Stimulated activated memory B cell treated with anti-CD40 and anti-IgM and Interleukin-4, amounts not matched to agents 10 μg/mL and 1 μg/mL and 100 μg/mL, for 72 hours (primary cell): ENCODE data around the gene DAPK1.

Source experiments
- ATAC-seq: fragments of 150-1000 bp; cut with Tn5 transposase; 2 replicates; pipeline ENCODE4 v1.10.0; 2021
- H3K27ac Mint-ChIP-seq: one replicate; pipeline ENCODE4 v1.8.0; 2022; ENCODE audit warnings: mild to moderate bottlenecking, mixed read lengths
- H3K27me3 Mint-ChIP-seq: one replicate; pipeline ENCODE4 v1.8.0; 2022; ENCODE audit warnings: mixed read lengths
- H3K36me3 Mint-ChIP-seq: one replicate; pipeline ENCODE4 v1.8.0; 2022; ENCODE audit warnings: mixed read lengths
- H3K4me1 Mint-ChIP-seq: one replicate; pipeline ENCODE4 v1.8.0; 2022; ENCODE audit warnings: mixed read lengths
- H3K4me3 Mint-ChIP-seq: one replicate; pipeline ENCODE4 v1.8.0; 2022; ENCODE audit warnings: mild to moderate bottlenecking, moderate library complexity, mixed read lengths
- H3K9me3 Mint-ChIP-seq: one replicate; pipeline ENCODE4 v1.8.0; 2022; ENCODE audit warnings: mixed read lengths

DAPK1 gene

DNA sequence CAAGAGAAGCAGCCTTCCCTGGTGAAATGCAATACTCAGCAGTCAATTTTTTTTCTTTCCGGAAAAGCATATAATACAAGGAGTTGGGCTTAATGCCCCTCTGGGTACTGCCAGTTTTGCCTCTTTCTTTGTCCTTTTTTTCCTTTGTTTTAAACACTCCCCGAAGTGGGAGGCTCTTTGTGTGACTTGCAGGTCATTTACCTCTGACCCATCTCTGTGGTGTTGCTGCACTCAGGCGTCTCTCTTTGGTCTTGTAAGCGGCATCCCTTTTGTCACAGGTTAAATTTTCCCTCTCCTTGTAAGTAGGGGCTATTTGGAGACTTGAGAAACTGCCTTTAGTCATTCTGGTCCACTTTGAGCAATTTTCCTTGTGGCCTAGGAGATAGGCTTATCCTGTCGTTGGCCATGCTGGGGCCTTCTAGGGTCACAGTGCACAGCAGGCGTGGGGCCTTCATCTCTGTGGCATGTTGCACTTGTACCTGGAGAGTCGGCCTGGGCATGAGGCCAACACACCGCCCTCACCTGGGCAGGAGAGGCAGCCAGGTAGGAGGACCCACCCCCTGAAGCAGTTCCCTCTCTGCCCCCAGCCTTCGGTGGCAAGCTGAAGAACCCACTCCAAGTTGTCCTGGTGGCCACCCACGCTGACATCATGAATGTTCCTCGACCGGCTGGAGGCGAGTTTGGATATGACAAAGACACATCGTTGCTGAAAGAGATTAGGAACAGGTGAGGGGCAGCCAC lies 200.6 kb downstream of the DAPK1 start:
- no peak for ATAC-seq
- Mint-ChIP-seq H3K4me1 (no peaks in the 10 kb centered on the region), H3K9me3 (peaks cover 8% of the 10 kb centered on the region), H3K27ac (no peak overlapping the region), H3K4me3 (no peak overlapping the region), H3K36me3 (no peaks in the 10 kb centered on the region), H3K27me3 (no peaks in the 10 kb centered on the region)

DNA sequence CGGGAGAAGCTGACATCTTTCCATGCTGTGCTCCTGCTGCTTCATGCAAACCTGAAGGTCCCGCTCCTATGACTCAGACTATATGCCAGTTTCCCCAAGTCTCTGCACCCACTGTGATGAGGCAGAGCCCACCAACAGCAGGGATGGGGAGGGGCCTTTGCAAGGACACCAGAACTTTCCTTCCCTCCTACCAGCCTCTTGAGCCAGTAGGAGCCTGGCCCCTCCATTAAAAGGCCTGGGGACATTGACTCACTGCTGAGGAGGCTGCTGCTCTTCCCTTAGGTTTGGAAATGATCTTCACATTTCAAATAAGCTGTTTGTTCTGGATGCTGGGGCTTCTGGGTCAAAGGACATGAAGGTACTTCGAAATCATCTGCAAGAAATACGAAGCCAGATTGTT lies 202.2 kb downstream of the DAPK1 start:
- H3K4me3 Mint-ChIP-seq: no peak overlapping the region
- H3K27ac Mint-ChIP-seq: no peak overlapping the region
- ATAC-seq: no peak
- no peaks in the 10 kb centered on the region for H3K36me3 Mint-ChIP-seq
- H3K9me3 Mint-ChIP-seq: no peaks in the 10 kb centered on the region
- no peaks in the 10 kb centered on the region for H3K27me3 Mint-ChIP-seq
- no peaks in the 10 kb centered on the region for H3K4me1 Mint-ChIP-seq

DNA sequence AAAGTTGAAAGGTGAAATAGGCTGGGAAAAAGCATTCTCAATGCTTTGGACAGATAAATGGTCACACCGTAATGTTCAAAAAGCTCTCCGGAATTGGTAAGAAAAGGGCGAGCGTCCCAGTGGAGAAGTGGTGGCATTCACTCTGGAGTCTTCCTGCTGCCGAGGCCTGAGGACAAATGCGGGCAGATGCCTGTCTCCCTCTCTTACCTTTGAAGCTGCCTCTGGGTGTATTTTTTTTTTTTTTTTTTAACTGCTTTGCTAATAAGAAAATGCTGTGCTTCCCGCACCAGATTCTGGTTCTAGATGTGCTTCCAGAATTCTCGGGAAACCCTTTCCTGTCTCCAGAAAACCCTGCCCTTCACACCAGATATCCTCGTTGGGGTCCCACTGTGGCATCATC lies 203.8 kb downstream of the DAPK1 start:
- Mint-ChIP-seq H3K4me3 (no peak overlapping the region), H3K9me3 (no peaks in the 10 kb centered on the region), H3K27me3 (no peaks in the 10 kb centered on the region), H3K4me1 (no peaks in the 10 kb centered on the region), H3K36me3 (no peaks in the 10 kb centered on the region), H3K27ac (no peak overlapping the region)
- no peak for ATAC-seq

DNA sequence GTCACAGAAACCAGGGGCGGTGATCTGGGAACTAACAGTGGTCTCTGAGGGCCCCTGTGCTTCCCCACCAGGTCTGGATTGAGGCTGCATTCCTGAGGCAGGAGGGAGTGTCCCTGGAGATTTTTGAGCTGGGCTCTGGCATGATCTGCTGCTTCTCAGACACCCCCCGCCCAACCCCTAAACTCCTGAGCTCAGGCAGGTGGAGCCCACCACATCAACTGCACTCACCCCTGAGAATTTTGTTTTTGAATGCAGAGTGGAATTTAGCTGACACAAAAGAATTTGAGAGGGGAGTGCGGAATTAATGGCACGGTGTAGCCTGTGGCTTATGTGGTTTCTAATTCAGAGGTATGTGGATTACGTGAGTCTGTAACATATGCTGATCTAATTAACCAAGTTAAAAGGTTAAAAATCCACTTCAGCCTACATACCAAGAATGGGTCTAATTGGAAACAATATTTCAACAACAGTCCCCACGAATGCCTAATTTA lies 204.3 kb downstream of the DAPK1 start:
- Mint-ChIP-seq H3K27ac (no peak overlapping the region), H3K4me3 (no peak overlapping the region), H3K9me3 (no peaks in the 10 kb centered on the region), H3K4me1 (no peaks in the 10 kb centered on the region), H3K36me3 (no peaks in the 10 kb centered on the region), H3K27me3 (no peaks in the 10 kb centered on the region)
- no peak for ATAC-seq

DNA sequence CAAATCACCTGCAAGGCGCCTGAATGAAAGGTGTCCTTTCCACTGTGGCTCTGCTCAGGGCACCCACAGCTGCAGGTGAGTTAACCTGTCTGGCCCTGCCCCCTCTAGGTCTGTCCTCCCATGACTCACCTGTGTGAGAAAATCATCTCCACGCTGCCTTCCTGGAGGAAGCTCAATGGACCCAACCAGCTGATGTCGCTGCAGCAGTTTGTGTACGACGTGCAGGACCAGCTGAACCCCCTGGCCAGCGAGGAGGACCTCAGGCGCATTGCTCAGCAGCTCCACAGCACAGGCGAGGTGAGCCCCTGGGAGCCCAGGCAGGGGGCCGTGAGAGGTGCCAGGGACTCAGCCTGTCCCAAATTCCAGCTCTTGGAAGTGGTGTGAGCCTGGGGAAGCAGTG lies 205.3 kb downstream of the DAPK1 start:
- Mint-ChIP-seq H3K4me1 (no peaks in the 10 kb centered on the region), H3K4me3 (no peak overlapping the region), H3K27ac (no peak overlapping the region), H3K36me3 (no peaks in the 10 kb centered on the region), H3K27me3 (no peaks in the 10 kb centered on the region), H3K9me3 (no peaks in the 10 kb centered on the region)
- no peak for ATAC-seq

DNA sequence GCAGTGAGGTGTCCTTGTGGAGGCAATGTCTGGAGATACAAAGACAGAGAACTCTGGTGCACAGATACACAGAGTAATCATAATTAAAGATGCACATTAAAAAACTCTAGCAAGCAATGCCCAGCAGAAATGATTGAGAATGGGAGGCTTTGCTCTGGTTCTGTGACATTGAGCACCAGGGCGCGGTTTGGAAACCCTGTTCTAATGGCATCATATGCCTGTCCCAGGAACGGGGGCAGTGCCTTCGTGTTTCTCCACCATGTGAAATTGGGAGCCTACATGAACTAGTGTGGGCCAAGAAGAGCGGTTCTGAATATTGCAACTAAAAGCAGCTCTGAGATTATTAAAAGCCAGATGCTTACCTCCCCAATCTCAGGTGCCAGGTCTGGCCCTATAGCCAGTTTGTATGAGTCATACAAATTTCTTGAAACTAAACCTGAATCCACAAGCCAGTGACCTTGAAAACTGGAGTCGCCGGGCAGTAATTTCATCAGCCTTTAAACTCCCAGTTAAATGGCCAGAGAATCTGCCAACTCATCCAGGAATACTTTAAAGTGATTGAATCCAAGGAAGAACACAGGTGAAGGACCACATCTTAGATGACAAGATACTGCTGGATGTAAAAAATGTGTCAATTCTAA lies 206.1 kb downstream of the DAPK1 start:
- ATAC-seq: no peak
- Mint-ChIP-seq H3K4me1 (no peaks in the 10 kb centered on the region), H3K27me3 (no peaks in the 10 kb centered on the region), H3K4me3 (no peak overlapping the region), H3K27ac (no peak overlapping the region), H3K36me3 (no peaks in the 10 kb centered on the region), H3K9me3 (no peaks in the 10 kb centered on the region)

DNA sequence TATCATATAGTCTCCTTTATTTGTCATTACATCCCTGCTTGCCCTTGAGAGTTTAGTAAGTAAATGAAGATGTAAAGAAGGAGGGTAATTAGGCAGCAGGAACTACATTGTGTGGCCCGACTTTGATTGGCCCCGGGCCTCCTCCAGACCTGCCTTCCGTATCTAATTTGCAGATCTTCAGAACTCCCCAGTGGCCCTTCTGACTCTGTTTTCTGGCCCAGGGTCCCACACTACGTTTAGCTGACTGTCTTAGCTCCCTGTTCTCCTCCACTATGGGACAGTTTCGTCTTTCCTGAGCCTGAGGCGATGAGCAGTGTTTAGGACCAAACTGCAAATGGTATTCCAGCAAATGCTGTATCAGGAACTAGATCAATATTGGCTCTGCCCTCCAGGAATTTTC lies 206.7 kb downstream of the DAPK1 start:
- Mint-ChIP-seq H3K4me3 (no peak overlapping the region), H3K36me3 (no peaks in the 10 kb centered on the region), H3K9me3 (no peaks in the 10 kb centered on the region), H3K27me3 (no peaks in the 10 kb centered on the region), H3K27ac (no peak overlapping the region), H3K4me1 (no peaks in the 10 kb centered on the region)
- ATAC-seq: no peak

DNA sequence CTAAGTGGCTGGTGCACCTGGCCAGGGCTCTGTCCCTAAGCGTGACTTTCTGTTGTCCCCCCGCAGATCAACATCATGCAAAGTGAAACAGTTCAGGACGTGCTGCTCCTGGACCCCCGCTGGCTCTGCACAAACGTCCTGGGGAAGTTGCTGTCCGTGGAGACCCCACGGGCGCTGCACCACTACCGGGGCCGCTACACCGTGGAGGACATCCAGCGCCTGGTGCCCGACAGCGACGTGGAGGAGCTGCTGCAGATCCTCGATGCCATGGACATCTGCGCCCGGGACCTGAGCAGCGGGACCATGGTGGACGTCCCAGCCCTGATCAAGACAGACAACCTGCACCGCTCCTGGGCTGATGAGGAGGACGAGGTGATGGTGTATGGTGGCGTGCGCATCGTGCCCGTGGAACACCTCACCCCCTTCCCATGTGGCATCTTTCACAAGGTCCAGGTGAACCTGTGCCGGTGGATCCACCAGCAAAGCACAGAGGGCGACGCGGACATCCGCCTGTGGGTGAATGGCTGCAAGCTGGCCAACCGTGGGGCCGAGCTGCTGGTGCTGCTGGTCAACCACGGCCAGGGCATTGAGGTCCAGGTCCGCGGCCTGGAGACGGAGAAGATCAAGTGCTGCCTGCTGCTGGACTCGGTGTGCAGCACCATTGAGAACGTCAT lies 208.5 kb downstream of the DAPK1 start:
- no peaks in the 10 kb centered on the region for H3K4me1 Mint-ChIP-seq
- no peak overlapping the region for H3K4me3 Mint-ChIP-seq
- H3K36me3 Mint-ChIP-seq: no peaks in the 10 kb centered on the region
- no peak overlapping the region for H3K27ac Mint-ChIP-seq
- ATAC-seq: no peak
- H3K27me3 Mint-ChIP-seq: no peaks in the 10 kb centered on the region
- H3K9me3 Mint-ChIP-seq: no peaks in the 10 kb centered on the region

DNA sequence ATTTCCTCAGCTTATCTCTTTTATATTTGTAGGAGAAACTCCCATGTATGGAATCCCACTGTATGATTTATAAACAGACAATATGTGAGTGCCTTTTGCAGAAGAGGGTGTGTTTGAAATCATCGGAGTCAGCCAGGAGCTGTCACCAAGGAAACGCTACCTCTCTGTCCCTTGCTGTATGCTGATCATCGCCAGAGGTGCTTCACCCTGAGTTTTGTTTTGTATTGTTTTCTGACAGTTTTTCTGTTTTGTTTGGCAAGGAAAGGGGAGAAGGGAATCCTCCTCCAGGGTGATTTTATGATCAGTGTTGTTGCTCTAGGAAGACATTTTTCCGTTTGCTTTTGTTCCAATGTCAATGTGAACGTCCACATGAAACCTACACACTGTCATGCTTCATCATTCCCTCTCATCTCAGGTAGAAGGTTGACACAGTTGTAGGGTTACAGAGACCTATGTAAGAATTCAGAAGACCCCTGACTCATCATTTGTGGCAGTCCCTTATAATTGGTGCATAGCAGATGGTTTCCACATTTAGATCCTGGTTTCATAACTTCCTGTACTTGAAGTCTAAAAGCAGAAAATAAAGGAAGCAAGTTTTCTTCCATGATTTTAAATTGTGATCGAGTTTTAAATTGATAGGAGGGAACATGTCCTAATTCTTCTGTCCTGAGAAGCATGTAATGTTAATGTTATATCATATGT lies 210.3 kb downstream of the DAPK1 start:
- Mint-ChIP-seq H3K9me3 (peaks cover 3% of the 10 kb centered on the region), H3K4me3 (no peak overlapping the region), H3K27me3 (no peaks in the 10 kb centered on the region), H3K27ac (no peak overlapping the region), H3K4me1 (no peaks in the 10 kb centered on the region), H3K36me3 (no peaks in the 10 kb centered on the region)
- ATAC-seq: no peak

DNA sequence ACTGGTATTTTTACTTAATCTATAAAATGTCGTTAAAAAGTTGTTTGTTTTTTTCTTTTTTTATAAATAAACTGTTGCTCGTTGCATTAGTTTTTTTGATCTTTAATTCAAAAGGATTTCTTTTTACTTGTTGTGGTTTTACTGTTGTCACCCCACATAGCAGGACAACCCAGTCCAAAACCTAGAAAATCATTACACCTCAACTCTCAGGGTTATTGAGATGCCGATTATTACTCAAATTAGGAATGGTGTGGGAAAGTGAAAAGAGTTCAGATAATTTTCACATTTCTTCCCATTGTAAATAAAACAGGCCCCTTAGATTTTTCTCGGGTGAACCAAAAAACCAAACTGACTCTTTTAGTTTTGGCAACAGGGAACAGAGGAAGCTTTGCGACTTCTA lies 210.9 kb downstream of the DAPK1 start:
- no peak overlapping the region for H3K4me3 Mint-ChIP-seq
- no peaks in the 10 kb centered on the region for H3K4me1 Mint-ChIP-seq
- no peaks in the 10 kb centered on the region for H3K27me3 Mint-ChIP-seq
- peaks cover 6% of the 10 kb centered on the region for H3K9me3 Mint-ChIP-seq
- ATAC-seq: no peak
- H3K27ac Mint-ChIP-seq: no peak overlapping the region
- no peaks in the 10 kb centered on the region for H3K36me3 Mint-ChIP-seq

DNA sequence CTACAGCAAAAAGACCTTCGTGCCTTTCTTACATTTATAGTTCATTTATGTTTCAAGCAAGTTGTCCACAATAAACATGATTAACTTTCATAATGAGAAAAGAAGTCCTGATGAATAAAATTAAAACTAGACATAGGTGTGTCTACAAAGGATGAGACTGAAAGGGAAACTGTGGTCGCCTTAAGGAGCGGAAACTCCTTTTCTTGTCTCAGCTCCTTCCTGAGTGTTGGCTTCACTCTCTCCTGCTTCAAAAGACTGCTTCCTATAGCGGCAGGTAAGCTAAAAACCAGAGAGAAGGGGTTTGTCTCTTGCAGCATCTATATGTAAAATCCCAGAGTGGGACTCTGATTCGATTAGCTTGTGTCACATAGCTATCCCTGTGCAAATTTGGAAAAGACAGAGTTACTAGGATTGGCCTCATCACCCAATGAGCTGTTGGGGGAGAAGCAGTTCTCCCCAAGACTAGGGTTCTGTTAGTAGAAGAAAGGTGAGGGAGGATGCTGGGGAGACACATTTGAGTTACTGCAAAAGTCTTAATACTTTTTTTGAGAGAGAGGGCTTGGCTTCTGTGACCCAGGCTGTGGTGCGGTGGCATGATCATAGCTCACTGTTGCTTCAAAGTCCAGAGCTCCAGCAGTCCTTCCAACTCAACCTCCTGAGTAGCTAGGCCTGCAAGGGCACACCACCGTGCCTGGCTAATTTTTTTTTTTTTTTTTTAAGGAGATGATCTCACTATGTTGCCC lies 211.5 kb downstream of the DAPK1 start:
- Mint-ChIP-seq H3K9me3 (peaks cover 6% of the 10 kb centered on the region), H3K4me3 (no peak overlapping the region), H3K27me3 (no peaks in the 10 kb centered on the region), H3K4me1 (no peaks in the 10 kb centered on the region), H3K36me3 (no peaks in the 10 kb centered on the region), H3K27ac (no peak overlapping the region)
- ATAC-seq: no peak

DNA sequence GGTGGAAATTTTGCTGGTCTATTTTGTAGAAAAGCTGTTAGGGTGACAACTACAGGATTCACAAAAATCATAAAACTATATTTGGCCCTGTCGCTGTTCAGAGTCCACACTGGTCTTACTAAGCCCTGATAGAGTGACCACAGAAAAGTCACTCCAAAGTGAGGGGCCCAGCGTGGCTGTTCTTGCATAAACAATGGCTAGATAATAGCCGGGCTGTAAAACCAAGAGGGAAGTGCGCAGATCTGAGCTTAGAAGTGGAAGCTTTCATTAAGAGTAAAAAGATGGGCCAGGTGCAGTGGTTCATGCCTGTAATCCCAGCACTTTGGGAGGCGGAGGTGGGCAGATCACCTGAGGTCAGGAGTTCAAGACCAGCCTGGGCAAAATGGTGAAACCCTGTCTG lies 212.8 kb downstream of the DAPK1 start:
- Mint-ChIP-seq H3K27ac (no peak overlapping the region), H3K27me3 (no peaks in the 10 kb centered on the region), H3K9me3 (peaks cover 6% of the 10 kb centered on the region), H3K4me3 (no peak overlapping the region), H3K4me1 (no peaks in the 10 kb centered on the region), H3K36me3 (no peaks in the 10 kb centered on the region)
- no peak for ATAC-seq

DNA sequence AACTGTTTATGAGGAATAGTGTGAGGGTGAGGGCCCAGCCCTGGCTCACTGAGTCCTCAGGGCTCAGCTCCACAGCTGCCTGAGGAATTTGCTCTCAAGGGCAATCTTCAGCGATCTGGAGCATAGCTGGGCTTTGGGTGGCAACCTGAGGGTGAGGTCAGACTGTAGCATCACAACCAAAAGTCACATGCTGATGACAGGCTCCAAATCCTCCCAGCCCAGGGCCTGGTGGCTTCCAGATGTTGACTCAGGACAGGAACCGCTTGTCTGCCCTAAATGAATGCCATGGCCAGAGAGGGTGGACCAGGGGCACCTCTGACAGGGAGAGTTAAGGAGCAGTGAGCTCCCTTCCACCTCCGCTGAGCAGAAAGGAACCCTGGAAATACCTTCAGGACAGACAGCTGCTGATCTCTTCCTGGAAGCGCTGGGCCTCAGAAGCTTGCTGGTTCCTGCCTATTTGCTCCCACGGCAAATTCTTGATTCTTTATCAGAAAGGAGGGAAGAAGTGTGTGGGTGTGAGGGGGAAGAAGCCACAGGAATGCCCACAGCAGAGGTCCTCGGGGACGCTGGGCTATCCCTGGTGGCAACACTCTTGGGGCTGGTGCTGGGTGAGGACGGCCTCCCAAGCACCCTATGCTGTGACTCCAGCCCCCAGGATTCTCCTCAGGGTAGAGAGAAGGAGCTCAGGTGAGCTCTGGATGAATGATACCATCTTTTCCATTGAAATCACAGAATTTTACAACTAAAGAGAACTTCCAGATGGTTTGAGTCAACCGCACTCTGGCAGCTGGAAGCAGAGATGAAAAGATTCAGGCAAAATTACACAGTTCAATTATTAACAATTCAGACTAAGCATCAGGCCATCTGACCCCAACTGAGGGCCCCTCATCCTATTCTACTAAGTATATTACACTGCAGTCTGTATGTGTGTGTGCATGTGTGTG lies 214.5 kb downstream of the DAPK1 start:
- H3K4me1 Mint-ChIP-seq: no peaks in the 10 kb centered on the region
- no peaks in the 10 kb centered on the region for H3K27me3 Mint-ChIP-seq
- H3K27ac Mint-ChIP-seq: no peak overlapping the region

DNA sequence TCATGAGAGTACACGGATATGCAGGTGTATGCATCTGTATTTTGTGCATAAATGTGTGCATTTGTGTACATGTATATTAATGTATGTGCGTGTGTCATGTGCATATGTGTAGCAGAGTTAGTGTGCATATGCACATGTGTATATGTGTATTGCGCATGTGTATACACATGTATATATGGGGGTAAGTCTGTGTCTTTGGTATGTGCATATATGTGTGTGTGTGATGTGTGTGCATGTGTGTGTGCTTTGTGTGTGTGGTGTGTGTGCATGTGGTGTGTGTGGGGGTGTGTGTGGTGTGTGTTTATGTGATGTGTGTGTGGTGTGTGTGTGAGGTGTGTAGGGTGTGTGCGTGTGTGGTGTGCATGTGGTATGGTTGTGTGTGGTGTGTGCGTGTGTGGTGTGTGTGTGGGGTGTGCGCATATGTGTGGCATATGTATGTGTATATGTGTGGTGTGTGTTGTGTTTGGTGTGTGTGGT lies 215.2 kb downstream of the DAPK1 start:
- H3K27me3 Mint-ChIP-seq: no peaks in the 10 kb centered on the region
- no peaks in the 10 kb centered on the region for H3K4me1 Mint-ChIP-seq
- no peak overlapping the region for H3K4me3 Mint-ChIP-seq
- ATAC-seq: no peak
- no peaks in the 10 kb centered on the region for H3K36me3 Mint-ChIP-seq
- peaks cover 6% of the 10 kb centered on the region for H3K9me3 Mint-ChIP-seq
- H3K27ac Mint-ChIP-seq: no peak overlapping the region

More for the DNA sequence above, 214.5 kb downstream of the DAPK1 start:
- H3K36me3 Mint-ChIP-seq: no peaks in the 10 kb centered on the region
- ATAC-seq: no peak
- no peak overlapping the region for H3K4me3 Mint-ChIP-seq
- H3K9me3 Mint-ChIP-seq: peaks cover 6% of the 10 kb centered on the region
